Coronary artery (tissue), 2 donors: ENCODE results near the gene CACNA1B.

Experiments used
- DNase-seq: peaks from one replicate; pipeline ENCODE4 v3.0.0-alpha.2; 2017; ENCODE audit warnings: low spot score
- H3K27ac ChIP-seq, 2 donors: fragments of 200-600 bp; sonication (generic); one replicate each; pipeline ENCODE4 v1.5.1; 2016 to 2019
- H3K4me3 ChIP-seq: fragments of 200-600 bp; sonication (generic); 2 replicates; pipeline ENCODE4 v1.5.1; 2016; ENCODE audit warnings: mild to moderate bottlenecking, moderate library complexity
- CTCF ChIP-seq: fragments of 200-600 bp; sonication (generic); IDR thresholded peaks from one replicate; pipeline ENCODE4 v1.5.1; 2019; ENCODE audit warnings: antibody characterized with exemption

Gene CACNA1B

GRCh38 chr9:137918331-137919094, 40.9 kb downstream of the CACNA1B start:
- no peak overlapping the region for H3K27ac ChIP-seq
- DNase-seq = no peak
- no peak for TF ChIP-seq CTCF
- no peak overlapping the region for H3K4me3 ChIP-seq

- Histone ChIP-seq H3K4me3 (no peak overlapping the region), H3K27ac (no peak overlapping the region)
- no peak for DNase-seq
- TF ChIP-seq CTCF = no peak
These were observed 41.5 kb downstream of the CACNA1B start for GRCh38 chr9:137919095-137919465.

- Histone ChIP-seq H3K27ac (no peak overlapping the region), H3K4me3 (no peak overlapping the region)
- no peak for DNase-seq
- TF ChIP-seq CTCF = no peak
These were observed 42.1 kb downstream of the CACNA1B start for GRCh38 chr9:137919649-137920141.

- no peak for TF ChIP-seq CTCF
- no peak overlapping the region for H3K27ac ChIP-seq
- H3K4me3 ChIP-seq = no peak overlapping the region
- no peak for DNase-seq
These were observed 43.2 kb downstream of the CACNA1B start for GRCh38 chr9:137920753-137921152.

- no peak for TF ChIP-seq CTCF
- H3K27ac ChIP-seq = no peak overlapping the region
- DNase-seq = no peak
- H3K4me3 ChIP-seq = no peak overlapping the region
These were observed 46.6 kb downstream of the CACNA1B start for GRCh38 chr9:137924169-137924568.

GRCh38 chr9:137924761-137925369, 47.3 kb downstream of the CACNA1B start:
- no peak overlapping the region for H3K4me3 ChIP-seq
- no peak for DNase-seq
- no peak for TF ChIP-seq CTCF
- H3K27ac ChIP-seq = no peak overlapping the region

- no peak for TF ChIP-seq CTCF
- H3K27ac ChIP-seq = no peak overlapping the region
- H3K4me3 ChIP-seq = no peak overlapping the region
- no peak for DNase-seq
These were observed 66.1 kb downstream of the CACNA1B start for GRCh38 chr9:137943655-137944054.
